Activated CD4-positive, alpha-beta T cell treated with anti-CD3 and anti-CD28 coated beads, Interleukin-2, amount 50 U/mL, for 16 hours (primary cell): ENCODE data around the gene TRPM4.
"Not testable (repeated sequence)": the region's sequence is repeated elsewhere in the genome, so short reads cannot be mapped to it uniquely, and the experiment has no call there.

ENCODE experiments used
- DNase-seq: peaks from one replicate; pipeline ENCODE4 v3.0.0-alpha.2; 2020

The TRPM4 gene

DNA sequence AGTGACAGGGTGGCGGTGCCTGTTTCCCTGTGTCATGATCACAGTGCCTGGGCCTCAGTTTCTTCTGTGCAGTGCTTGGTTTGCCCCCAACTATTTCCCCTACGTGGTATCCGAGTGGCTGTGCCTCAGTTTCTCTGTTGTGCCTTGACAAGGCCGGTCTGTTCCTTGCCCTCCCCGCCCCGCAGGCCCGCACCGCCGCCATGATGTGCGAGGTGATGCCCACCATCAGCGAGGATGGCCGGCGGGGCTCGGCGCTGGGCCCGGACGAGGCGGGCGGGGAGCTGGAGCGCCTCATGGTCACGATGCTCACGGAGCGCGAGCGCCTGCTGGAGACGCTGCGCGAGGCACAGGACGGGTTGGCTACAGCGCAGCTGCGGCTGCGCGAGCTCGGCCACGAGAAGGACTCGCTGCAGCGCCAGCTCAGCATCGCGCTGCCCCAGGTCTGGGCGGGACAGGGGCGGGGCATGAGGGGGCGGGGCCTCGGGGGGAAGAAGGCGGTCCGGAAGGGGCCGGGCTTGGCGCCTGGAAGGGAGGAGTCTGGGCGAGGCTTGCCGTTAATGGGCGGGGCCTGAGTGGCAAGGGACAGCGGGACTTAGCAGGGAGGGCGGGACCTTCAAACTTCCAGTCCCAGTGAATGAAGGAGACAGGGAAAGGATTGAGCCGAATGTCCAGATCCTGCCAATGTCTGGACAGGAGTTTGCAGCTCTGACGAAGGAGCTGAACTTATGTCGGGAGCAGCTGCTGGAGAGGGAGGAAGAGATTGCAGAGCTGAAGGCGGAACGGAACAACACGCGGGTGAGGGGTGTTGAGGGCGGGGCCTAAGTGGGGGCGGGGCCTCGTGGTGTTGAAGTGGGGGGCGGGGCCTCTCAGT, 29.7 kb upstream of the TRPM4 start:
- peak; percentile 97 for DNase-seq

DNA sequence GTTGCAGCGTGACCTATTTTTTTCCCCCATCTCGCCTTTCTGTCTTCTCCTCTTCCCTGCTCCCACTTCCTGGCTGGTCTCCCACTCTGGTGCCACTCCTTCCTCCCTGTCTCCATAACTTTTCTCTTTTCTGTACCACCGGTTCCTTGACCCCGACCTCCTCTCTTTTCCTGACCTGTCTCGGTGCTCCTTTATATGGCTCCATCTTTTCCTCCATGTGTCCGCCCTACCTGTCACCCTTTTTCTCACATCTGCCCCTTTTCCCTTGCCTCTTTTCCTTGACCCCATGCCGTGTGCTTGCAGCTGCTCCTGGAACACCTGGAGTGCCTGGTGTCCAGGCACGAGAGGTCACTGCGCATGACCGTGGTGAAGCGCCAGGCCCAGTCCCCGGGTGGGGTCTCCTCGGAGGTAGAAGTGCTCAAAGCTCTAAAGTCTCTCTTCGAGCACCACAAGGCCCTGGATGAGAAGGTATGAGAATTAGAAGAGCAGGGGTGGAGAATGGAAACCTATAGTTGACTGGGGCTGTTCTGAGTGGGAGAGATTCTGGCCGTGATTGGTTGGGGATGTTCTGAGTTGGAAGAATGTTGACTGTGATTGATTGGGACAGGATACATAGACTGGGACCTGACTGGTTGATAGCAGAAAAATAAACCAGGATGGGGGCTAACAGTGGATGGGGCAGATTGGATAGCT, 28.9 kb upstream of the TRPM4 start:
- DNase-seq: no peak

DNA sequence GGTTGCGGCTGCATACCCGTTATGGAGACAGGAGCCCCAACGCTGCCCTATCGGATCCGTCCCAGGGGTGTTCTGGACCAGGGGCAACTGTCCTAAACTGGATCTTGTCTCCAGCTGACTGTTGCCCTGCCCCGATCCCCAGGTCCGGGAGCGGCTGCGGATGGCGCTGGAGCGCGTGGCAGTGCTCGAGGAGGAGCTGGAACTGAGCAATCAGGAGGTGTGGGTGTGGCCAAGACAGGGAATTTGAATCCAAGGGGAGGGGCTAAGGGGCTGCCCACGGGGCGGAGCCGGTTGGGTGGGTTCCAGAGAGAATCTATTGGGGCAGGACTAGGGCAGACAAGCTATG, 28.4 kb upstream of the TRPM4 start:
- no peak for DNase-seq

DNA sequence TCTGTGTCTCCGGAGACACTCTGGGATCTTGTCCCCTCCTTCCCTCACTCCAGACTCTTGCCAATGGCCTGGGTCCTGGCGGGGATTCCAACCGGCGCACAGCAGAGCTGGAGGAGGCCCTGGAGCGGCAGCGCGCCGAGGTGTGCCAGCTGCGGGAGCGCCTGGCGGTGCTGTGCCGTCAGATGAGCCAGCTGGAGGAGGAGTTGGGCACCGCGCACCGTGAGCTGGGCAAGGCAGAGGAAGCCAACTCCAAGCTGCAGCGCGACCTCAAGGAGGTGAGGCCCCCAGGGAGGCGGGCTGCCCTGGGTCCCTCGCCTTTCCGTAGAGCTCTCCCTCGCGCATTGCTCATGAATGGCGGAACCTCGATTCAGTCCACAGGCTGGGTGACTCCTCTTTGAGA, 27.3 kb upstream of the TRPM4 start:
- no peak for DNase-seq

DNA sequence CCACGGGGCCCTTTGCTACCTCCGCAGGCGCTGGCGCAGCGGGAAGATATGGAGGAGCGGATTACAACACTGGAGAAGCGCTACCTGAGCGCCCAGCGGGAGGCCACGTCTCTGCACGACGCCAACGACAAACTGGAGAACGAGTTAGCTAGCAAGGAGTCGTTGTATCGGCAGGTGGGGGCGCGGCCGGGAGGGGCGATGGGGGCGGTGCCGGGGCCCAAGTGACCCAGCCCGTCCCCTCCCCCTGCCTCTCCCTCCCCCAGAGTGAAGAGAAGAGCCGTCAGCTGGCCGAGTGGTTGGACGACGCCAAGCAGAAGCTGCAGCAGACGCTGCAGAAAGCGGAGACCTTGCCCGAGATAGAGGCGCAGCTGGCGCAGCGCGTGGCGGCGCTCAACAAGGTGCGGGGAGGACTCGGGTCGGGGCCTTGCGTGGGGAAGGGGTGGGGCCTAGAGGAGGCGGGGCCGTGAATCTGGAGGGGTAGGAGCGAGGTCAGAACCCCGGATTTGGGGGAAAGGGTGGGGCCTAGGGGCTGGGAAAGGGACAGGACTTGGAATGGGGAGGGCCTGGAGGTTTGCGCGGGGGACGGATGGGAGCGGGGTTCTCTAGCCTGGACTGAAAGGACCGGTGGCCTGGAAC, 24.5 kb upstream of the TRPM4 start:
- DNase-seq: no peak

DNA sequence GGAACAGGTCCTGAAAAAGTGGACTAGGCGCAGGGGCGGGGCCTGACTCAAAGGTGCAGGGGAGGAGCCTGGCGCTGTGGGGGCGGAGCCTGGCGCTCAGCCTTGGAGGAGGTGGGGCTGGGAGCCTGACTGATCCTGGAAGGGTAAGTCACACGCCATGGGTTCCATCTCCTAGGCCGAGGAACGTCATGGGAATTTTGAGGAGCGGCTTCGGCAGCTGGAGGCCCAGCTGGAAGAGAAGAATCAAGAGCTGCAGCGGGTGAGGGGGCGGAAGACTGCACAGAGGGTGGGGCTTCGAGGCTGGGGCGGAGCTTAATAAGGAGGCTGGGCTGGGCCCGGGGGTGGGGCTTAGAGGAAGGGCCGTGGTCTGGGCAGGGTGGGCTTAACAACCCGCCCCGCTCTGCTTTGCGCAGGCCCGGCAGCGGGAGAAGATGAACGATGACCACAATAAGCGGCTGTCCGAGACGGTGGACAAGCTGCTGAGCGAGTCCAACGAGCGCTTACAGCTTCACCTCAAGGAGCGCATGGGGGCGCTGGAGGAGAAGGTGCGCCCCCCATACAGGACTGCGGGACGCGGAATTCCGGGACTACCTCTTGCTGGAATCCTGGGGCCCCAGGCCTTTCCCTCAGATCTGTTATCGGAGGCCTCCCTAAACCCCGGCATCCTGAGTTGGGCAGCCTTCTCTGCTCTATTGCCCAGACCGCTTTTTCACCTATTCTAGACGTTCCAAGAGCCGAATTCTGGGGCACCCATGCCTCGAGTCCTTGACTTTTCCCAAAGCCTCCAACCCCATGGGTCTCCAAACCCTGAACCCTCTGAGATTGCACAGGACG, 23.8 kb upstream of the TRPM4 start:
- DNase-seq: peak; percentile 26

DNA sequence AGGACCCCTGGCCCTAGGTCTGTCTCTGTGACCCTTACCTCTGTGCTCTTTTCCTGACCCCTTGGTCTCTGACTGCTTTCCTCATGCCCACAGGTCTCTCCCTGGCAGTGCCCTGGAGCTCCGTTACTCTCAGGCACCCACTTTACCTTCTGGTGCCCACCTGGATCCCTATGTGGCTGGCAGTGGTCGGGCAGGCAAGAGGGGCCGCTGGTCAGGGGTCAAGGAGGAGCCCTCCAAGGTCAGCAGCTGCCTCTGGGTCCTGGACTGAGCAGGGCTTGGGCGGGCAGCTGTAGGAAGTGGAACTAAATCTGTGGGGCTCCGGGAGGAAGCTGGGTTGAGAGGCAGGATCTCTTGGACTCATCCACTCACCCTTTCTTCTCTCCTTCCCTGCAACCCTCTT, 21.9 kb upstream of the TRPM4 start:
- no peak for DNase-seq

DNA sequence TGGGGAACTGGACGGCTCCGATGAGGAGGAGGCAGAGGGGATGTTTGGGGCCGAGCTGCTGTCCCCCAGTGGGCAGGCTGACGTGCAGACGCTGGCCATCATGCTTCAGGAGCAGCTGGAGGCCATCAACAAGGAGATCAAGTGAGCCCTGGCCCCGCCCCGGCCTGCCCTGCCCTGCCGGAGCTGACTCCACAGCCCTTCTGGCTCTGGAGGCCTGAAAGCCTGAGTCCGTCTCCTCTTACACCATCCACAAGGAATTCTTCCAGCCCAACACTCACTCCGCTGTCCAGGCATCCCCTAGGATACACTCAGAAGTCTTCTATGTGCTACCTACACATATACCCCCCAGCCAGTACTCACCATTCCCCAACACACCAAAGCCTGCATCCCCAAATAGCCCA, 20.8 kb upstream of the TRPM4 start:
- no peak for DNase-seq

DNA sequence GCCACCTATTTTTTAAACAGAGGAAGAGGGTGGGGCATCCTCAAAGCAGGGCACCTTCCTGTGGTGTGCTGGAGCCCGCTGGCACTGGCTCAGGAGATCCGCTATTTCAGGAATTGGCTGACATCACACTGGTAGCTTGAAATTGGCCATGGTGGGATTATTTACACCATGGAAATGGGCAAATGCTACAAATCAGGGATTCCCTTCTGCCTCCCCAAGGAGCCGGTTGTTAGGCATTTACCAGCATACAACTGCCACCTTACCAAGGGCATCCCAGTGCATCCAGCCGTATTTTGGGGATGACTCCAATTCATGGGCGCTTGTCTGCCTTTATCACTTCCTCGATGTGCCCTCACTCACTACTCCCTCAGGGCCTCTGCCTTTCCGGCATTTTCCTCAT, 16.6 kb upstream of the TRPM4 start:
- DNase-seq: no peak

DNA sequence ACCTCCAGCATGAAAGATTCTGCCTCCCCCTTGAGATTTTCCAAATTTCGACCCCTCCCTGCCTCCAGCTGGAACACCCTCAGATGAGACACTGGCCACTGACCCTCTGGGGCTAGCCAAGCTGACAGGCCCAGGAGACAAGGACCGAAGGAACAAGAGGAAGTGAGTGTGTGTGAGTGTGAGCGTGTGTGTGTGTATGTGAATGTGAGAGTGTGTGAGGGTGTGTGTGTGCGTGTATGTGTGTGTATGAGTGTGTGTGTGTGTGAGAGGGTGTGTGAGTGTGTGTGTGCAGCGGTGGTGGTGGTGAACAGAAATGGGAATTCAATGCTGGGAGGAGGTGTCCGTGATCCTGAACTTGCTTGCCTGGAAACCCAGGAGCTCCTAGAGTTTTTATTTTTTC, 16.2 kb upstream of the TRPM4 start:
- no peak for DNase-seq

DNA sequence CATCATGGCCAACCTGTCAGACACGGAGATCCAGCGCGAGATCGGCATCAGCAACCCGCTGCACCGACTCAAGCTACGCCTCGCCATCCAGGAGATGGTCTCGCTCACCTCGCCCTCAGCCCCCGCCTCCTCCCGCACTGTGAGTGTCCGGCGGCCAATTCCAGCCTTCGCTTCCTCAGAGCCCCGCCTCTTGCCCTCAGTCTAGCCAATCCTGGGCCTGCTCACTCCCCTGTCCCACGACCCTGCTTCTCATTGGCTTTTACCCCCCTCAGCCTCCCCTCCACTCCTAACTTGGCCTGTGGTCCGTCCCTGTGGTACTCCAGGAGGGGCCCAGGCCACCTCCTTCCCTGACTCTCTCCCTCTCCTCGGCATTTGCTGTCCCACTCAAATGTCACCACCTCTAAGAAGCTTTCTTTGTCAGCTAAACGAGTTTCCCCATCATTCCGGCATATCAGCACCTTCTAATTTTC, 14.7 kb upstream of the TRPM4 start:
- peak; percentile 78 for DNase-seq

DNA sequence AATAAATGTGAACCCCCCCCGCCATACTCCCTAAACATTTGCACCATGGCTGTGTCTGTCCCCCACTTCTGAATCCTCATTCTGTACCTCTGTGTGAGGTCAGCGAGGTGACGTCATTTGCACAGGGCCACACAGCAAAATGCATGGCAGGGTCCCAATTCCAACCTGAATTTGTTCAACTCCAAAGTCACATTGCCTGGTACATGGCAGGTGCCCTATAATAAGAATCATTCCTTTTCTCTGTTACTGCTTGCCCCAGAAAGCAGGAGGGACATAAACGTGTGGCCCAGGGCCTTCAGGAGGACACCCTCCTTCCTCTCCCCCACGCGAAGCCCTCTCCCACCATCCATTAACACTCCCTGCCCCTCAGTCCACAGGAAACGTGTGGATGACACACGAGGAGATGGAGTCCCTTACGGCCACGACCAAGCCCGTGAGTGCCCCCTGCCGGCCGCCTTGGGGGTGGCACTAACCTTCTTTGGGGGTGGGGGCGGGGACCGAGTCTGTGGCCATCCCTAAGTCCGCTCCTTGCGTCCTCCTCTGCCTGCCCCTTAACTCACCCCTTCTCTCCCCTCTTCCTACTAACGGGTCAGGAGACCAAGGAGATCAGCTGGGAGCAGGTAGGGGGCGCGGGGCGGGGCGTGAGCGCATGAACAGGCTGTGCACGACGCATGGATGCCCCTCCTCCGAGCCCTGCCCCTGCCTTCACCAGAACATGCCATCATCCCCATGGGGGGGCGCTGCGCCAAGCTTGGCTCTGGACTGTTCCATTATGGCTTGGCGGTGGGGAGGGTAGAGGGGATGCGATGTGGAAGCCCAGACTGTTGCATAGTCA, 11.8 kb upstream of the TRPM4 start:
- DNase-seq: peak; percentile 78

DNA sequence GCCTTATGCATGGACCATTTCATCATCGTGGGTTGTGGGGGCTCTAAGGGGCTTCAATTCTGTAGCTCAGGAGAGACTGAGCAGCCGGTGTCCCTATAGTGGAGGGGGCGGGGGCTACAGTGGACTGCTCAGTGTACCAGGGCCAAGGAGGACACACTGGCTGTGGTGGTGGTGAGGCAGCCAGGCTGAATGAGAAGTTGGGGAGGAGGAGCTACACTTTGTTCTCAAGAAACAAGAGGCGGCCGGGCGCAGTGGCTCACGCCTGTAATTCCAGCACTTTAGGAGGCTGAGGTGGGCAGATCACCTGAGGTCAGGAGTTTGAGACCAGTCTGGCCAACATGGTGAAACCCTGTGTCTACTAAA, 11.2 kb upstream of the TRPM4 start:
- not testable (repeated sequence) for DNase-seq

DNA sequence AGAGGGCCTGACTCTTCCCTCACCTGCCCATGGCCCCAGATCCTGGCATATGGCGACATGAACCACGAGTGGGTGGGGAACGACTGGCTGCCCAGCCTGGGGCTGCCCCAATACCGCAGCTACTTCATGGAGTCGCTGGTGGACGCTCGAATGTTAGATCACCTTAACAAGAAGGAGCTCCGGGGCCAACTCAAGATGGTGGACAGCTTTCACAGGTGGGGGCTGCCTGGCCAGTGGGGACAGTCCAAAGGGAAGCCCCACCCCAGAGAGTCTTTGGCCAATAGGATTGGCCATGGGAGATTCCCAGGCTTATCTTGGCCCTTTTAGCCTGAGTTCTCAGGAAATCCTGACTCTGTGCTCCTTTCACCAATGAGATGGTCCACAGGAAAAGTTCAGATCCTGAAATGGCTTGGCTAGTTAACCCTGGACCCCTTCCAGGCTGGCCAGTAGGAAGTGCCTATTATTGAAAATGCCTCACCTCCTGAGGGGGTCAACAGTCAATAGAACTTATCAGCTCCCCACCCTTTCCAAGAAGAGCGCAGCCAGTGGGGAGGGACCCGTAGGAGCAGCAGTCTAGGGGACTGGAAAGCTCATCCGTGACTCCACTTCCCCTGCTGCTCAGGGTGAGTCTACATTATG, 9.4 kb upstream of the TRPM4 start:
- DNase-seq: no peak

DNA sequence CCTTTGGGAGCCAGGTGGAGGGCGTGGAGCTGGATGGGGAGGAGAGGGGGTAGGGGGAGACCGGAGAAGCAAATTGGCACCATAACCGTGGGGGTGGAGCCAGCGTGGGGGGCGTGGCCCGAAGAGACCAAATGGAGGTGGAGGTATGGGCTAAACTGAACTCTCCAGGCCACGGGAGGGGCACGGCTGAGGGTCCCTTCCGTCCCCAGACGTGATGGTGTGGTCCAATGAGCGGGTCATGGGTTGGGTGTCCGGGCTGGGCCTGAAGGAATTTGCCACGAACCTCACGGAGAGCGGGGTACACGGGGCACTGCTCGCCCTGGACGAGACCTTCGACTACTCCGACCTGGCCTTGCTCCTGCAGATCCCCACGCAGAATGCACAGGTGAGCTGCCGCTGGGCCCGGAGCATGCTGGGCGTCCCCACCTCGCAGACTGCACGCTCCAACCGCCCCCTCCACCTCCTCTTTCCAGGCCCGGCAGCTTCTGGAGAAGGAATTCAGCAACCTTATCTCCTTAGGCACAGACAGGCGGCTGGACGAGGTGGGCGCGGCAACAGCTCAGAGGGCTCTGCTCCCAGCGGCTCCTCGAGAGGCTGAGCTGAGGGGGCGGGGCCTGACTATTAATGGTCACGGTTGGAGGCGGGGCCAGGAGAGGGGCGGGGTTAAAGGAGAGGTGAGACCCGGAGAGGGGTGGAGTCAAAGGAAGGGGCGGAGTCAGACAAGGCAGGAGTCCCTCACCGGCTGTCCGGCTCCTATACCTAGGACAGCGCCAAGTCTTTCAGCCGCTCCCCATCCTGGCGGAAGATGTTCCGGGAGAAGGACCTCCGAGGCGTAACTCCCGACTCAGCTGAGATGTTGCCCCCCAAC, 8.6 kb upstream of the TRPM4 start:
- DNase-seq: peak; percentile 81

DNA sequence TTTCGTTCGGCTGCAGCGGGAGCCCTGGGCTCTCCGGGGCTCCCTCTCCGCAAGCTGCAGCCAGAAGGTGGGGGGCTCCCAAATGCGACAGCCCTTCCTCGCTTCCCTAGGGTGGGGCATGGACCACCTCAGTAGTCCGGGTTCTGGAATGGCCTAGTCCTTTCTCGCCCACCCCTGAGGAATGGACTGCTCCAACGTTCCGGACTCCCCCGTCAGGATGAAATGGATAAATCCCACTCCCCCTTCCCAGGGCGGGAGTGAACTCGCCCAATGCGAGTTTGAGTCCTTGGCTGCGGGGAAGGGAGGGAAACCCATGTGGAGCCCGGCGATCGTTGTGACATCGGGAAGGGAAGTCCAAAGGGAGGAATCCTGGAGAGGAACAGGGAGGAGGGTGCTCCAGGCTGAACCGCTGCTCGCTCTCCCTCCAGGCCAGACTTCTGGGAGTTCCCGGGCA, 7.9 kb upstream of the TRPM4 start:
- no peak for DNase-seq

DNA sequence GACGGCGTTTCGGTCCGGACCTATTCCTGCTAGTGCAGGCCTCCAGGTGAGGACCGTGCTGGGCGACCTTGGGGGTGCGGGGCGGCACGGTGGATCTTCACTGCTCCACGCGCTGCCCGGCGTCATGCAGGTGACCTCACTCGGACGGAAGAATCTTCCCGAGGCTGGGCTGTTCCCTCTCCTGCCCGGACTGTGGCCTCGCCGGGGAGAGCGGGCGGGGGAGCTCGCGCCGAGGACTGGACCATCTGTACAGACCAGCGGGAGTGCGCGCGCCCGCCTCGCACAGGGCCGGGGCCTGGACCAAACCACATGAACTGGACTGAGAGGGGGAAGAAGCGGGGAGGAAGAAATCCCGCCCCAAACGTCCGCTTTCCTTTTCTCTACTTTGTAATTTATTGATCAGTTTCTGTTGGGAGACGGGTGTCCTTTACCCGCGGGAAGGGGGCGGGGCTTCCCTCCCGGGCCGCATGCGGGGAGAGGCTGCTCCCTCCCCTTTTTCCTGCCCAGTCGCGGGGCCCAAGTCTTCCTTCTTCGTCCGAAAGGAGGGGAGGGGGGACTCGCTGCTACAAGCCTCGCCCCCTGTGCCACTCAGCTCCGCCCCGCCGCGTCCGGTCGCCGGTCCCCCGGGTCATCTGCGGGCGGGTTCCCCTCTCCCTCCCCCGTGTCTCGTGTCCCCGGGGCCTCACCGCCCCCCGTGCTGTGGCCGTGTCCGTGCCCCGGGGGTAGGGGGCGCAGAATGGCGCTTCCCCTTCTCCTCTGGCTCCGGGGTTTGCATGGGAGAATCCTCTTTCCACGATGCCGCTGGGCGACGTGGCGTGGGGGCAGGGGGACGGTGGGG, 7.3 kb upstream of the TRPM4 start:
- peak; percentile 31 for DNase-seq

DNA sequence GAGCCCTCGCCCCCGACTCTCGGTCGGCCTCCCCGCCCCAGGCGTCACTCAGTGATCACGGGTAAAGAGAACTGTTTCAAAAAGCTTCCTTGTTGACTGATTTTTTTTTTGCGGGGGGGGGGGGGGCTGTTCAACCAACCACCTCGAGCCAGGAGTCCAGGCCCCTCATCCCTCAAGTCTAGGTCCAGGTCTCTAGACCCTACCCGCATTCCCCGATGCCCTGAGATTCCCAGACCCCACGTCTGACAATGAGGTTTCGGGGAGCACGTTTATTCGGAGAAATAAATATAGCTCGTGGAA, 6.7 kb upstream of the TRPM4 start:
- no peak for DNase-seq

DNA sequence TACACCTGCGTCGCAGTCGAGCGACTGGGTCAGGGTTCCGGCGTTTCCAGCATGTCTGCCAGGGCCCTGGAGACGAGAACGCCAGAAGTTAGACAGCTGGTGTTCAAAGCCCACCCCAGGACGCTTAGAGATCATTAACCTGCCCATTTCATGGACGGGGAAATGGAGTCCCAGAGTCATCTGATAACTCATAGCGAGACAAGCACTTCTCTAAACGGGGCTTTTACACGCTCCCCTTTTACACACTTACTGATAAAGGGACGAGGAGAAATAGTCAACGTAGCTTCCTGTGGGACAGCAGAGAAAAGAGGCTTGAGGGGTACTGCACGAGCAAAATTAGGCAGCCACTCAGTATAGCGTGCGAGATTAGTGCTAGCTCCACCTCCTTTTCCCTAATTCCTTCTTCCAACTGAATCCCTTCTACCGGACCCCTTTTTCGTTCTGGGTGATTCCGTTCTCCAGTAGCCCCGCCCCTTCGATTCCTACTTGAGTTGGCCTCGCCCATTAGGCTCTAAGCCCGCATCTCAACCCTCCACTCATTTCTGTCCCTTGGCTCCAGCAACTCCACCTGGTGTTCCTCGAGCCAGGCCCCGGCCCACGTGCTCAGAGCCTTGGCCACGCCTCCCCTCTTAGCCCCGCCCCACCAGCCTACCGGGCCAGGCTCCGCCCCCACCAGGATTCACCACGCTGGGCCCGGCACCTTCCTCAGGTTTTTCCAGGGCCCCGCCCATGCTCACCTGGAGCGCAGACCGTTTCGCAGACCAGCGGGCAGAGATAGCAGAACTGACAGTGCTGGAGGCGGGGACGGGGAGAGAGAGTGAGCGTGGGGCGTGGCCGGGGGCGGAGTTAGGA, 6.1 kb upstream of the TRPM4 start:
- peak; percentile 16 for DNase-seq
